Kidney glomerular epithelial cell (primary cell): ENCODE results near the gene CSAG1.
"Not testable (repeated sequence)": the region's sequence is repeated elsewhere in the genome, so short reads cannot be mapped to it uniquely, and the experiment has no call there.

Source experiments
- DNase-seq: peaks from one replicate; lab custom pipeline; 2025; lab: John Stamatoyannopoulos, UW

The CSAG1 gene

GRCh38 chrX:152733261-152733975, at the start of gene CSAG1, which contains the start of gene MAGEA12:
CSAG1 (minus strand) TSS chrX:152733721; CDS start chrX:152732460, 1,261 bp downstream.
MAGEA12 (plus strand) TSS chrX:152733757; CDS start chrX:152736162, 2,405 bp downstream.
- no peak for DNase-seq

- not testable (repeated sequence) for DNase-seq
Measured at GRCh38 chrX:152769549-152770289, 36.2 kb upstream of the CSAG1 start, which contains the start of gene MAGEA6. MAGEA6 (minus strand) TSS chrX:152769689; CDS start chrX:152767650, 2,039 bp downstream.

- not testable (repeated sequence) for DNase-seq
Measured at GRCh38 chrX:152766562-152766961, 33.0 kb upstream of the CSAG1 start.

GRCh38 chrX:152761582-152761981, 28.1 kb upstream of the CSAG1 start:
- DNase-seq: not testable (repeated sequence)

GRCh38 chrX:152759544-152759943, 26.0 kb upstream of the CSAG1 start:
- DNase-seq: not testable (repeated sequence)

GRCh38 chrX:152758918-152759317, 25.4 kb upstream of the CSAG1 start, which contains the start of gene CSAG3:
CSAG3 (plus strand) TSS chrX:152759218.
- DNase-seq: not testable (repeated sequence)

GRCh38 chrX:152754871-152755270, 21.4 kb upstream of the CSAG1 start:
- not testable (repeated sequence) for DNase-seq

GRCh38 chrX:152753686-152754650, 20.4 kb upstream of the CSAG1 start, which contains the start of gene MAGEA2:
MAGEA2 (minus strand) TSS chrX:152753842; CDS start chrX:152751363, 2,479 bp downstream.
- not testable (repeated sequence) for DNase-seq

GRCh38 chrX:152738560-152738959, 5.0 kb upstream of the CSAG1 start:
- DNase-seq: no peak

- not testable (repeated sequence) for DNase-seq
Measured at GRCh38 chrX:152736528-152736927, 3.0 kb upstream of the CSAG1 start.

- DNase-seq: no peak
Measured at GRCh38 chrX:152735860-152736511, 2.5 kb upstream of the CSAG1 start.

GRCh38 chrX:152735101-152735500, 1.6 kb upstream of the CSAG1 start:
- no peak for DNase-seq

- DNase-seq: not testable (repeated sequence)
Measured at GRCh38 chrX:152734143-152734858, 780 bp upstream of the CSAG1 start.

GRCh38 chrX:152725409-152725808, 8.1 kb downstream of the CSAG1 start:
- DNase-seq: no peak

- DNase-seq: not testable (repeated sequence)
Measured at GRCh38 chrX:152713815-152714787, 19.4 kb downstream of the CSAG1 start, which contains the start of gene MAGEA2B. MAGEA2B (plus strand) TSS chrX:152714628; CDS start chrX:152717107, 2,479 bp downstream.

GRCh38 chrX:152713195-152713594, 20.3 kb downstream of the CSAG1 start:
- not testable (repeated sequence) for DNase-seq

GRCh38 chrX:152709173-152709572, 24.3 kb downstream of the CSAG1 start, which contains the start of gene CSAG2:
CSAG2 (minus strand) TSS chrX:152709273; CDS start chrX:152709112, 161 bp downstream.
- not testable (repeated sequence) for DNase-seq

- not testable (repeated sequence) for DNase-seq
Measured at GRCh38 chrX:152706500-152706899, 27.0 kb downstream of the CSAG1 start.

- not testable (repeated sequence) for DNase-seq
Measured at GRCh38 chrX:152700390-152700789, 33.1 kb downstream of the CSAG1 start.
